Activated naive CD8-positive, alpha-beta T cell (primary cell): ENCODE data around the gene ARHGAP18.
A peak's percentile ranks its signal among the peaks of the same experiment; 100 is the strongest.
"Not testable (repeated sequence)": the region's sequence is repeated elsewhere in the genome, so short reads cannot be mapped to it uniquely, and the experiment has no call there.

Experiments
- H3K27ac Mint-ChIP-seq: one replicate; pipeline ENCODE4 v1.8.0; 2021; ENCODE audit warnings: mixed read lengths
- H3K27me3 Mint-ChIP-seq: one replicate; pipeline ENCODE4 v1.8.0; 2021; ENCODE audit warnings: mixed read lengths
- H3K36me3 Mint-ChIP-seq: one replicate; pipeline ENCODE4 v1.8.0; 2021; ENCODE audit warnings: mixed read lengths
- H3K4me1 Mint-ChIP-seq: one replicate; pipeline ENCODE4 v1.8.0; 2021; ENCODE audit warnings: low read depth, mixed read lengths
- H3K4me3 Mint-ChIP-seq: one replicate; pipeline ENCODE4 v1.8.0; 2021; ENCODE audit warnings: mild to moderate bottlenecking, mixed read lengths
- H3K9me3 Mint-ChIP-seq: one replicate; pipeline ENCODE4 v1.8.0; 2021; ENCODE audit warnings: low read depth, mixed read lengths

The ARHGAP18 gene

GRCh38 chr6:129599467-129599866, 110.5 kb downstream of the ARHGAP18 start:
- Mint-ChIP-seq H3K27ac (no peak overlapping the region), H3K9me3 (no peaks in the 10 kb centered on the region), H3K4me1 (no peaks in the 10 kb centered on the region)

GRCh38 chr6:129598244-129599187, 111.5 kb downstream of the ARHGAP18 start:
- no peaks in the 10 kb centered on the region for H3K4me1 Mint-ChIP-seq
- H3K36me3 Mint-ChIP-seq = no peaks in the 10 kb centered on the region
- no peaks in the 10 kb centered on the region for H3K9me3 Mint-ChIP-seq
- H3K27me3 Mint-ChIP-seq = no peaks in the 10 kb centered on the region
- H3K4me3 Mint-ChIP-seq = no peak overlapping the region
- no peak overlapping the region for H3K27ac Mint-ChIP-seq

More at GRCh38 chr6:129599467-129599866, 110.5 kb downstream of the ARHGAP18 start:
- Mint-ChIP-seq H3K4me3 (no peak overlapping the region), H3K27me3 (no peaks in the 10 kb centered on the region), H3K36me3 (no peaks in the 10 kb centered on the region)

GRCh38 chr6:129597023-129597713, 112.8 kb downstream of the ARHGAP18 start:
- H3K27me3 Mint-ChIP-seq = no peaks in the 10 kb centered on the region
- peaks cover 3% of the 10 kb centered on the region for H3K4me1 Mint-ChIP-seq
- no peaks in the 10 kb centered on the region for H3K36me3 Mint-ChIP-seq
- H3K4me3 Mint-ChIP-seq = no peak overlapping the region
- no peak overlapping the region for H3K27ac Mint-ChIP-seq
- no peaks in the 10 kb centered on the region for H3K9me3 Mint-ChIP-seq

GRCh38 chr6:129596522-129596921, 113.5 kb downstream of the ARHGAP18 start:
- Mint-ChIP-seq H3K36me3 (no peaks in the 10 kb centered on the region), H3K4me3 (no peak overlapping the region), H3K9me3 (no peaks in the 10 kb centered on the region), H3K27me3 (no peaks in the 10 kb centered on the region), H3K4me1 (peaks cover 3% of the 10 kb centered on the region), H3K27ac (no peak overlapping the region)

- Mint-ChIP-seq H3K27me3 (no peaks in the 10 kb centered on the region), H3K9me3 (no peaks in the 10 kb centered on the region), H3K4me1 (peaks cover 3% of the 10 kb centered on the region), H3K4me3 (no peak overlapping the region), H3K36me3 (peaks cover 4% of the 10 kb centered on the region), H3K27ac (no peak overlapping the region)
Measured at GRCh38 chr6:129593233-129593564, 116.8 kb downstream of the ARHGAP18 start.

GRCh38 chr6:129592516-129593232, 117.3 kb downstream of the ARHGAP18 start:
- Mint-ChIP-seq H3K36me3 (peaks cover 4% of the 10 kb centered on the region), H3K4me1 (peaks cover 3% of the 10 kb centered on the region)

GRCh38 chr6:129590408-129591022, 119.5 kb downstream of the ARHGAP18 start:
- no peak overlapping the region for H3K4me3 Mint-ChIP-seq
- H3K9me3 Mint-ChIP-seq = no peaks in the 10 kb centered on the region
- H3K27me3 Mint-ChIP-seq = no peaks in the 10 kb centered on the region
- H3K4me1 Mint-ChIP-seq = peaks cover 3% of the 10 kb centered on the region
- H3K27ac Mint-ChIP-seq = no peak overlapping the region
- peaks cover 4% of the 10 kb centered on the region for H3K36me3 Mint-ChIP-seq

More at GRCh38 chr6:129592516-129593232, 117.3 kb downstream of the ARHGAP18 start:
- Mint-ChIP-seq H3K27ac (peak overlapping the region; percentile 22), H3K4me3 (no peak overlapping the region), H3K27me3 (no peaks in the 10 kb centered on the region), H3K9me3 (no peaks in the 10 kb centered on the region)

- no peaks in the 10 kb centered on the region for H3K27me3 Mint-ChIP-seq
- H3K4me1 Mint-ChIP-seq = no peaks in the 10 kb centered on the region
Measured at GRCh38 chr6:129586815-129587214, 123.2 kb downstream of the ARHGAP18 start.

GRCh38 chr6:129583866-129584265, 126.1 kb downstream of the ARHGAP18 start:
- Mint-ChIP-seq H3K27ac (no peak overlapping the region), H3K4me1 (no peaks in the 10 kb centered on the region), H3K9me3 (no peaks in the 10 kb centered on the region), H3K36me3 (no peaks in the 10 kb centered on the region), H3K27me3 (no peaks in the 10 kb centered on the region), H3K4me3 (no peak overlapping the region)

More at GRCh38 chr6:129586815-129587214, 123.2 kb downstream of the ARHGAP18 start:
- Mint-ChIP-seq H3K4me3 (no peak overlapping the region), H3K9me3 (no peaks in the 10 kb centered on the region), H3K27ac (no peak overlapping the region), H3K36me3 (peaks cover 4% of the 10 kb centered on the region)

- no peak overlapping the region for H3K4me3 Mint-ChIP-seq
- no peak overlapping the region for H3K27ac Mint-ChIP-seq
- no peaks in the 10 kb centered on the region for H3K27me3 Mint-ChIP-seq
- no peaks in the 10 kb centered on the region for H3K9me3 Mint-ChIP-seq
- H3K36me3 Mint-ChIP-seq = no peaks in the 10 kb centered on the region
- peaks cover 14% of the 10 kb centered on the region for H3K4me1 Mint-ChIP-seq
Measured at GRCh38 chr6:129578315-129578714, 131.7 kb downstream of the ARHGAP18 start.

GRCh38 chr6:129577691-129578090, 132.3 kb downstream of the ARHGAP18 start:
- H3K4me3 Mint-ChIP-seq = no peak overlapping the region
- no peaks in the 10 kb centered on the region for H3K27me3 Mint-ChIP-seq
- no peaks in the 10 kb centered on the region for H3K36me3 Mint-ChIP-seq
- peaks cover 14% of the 10 kb centered on the region for H3K4me1 Mint-ChIP-seq
- H3K9me3 Mint-ChIP-seq = no peaks in the 10 kb centered on the region
- no peak overlapping the region for H3K27ac Mint-ChIP-seq

- Mint-ChIP-seq H3K27me3 (no peaks in the 10 kb centered on the region), H3K9me3 (no peaks in the 10 kb centered on the region), H3K4me3 (no peak overlapping the region), H3K4me1 (peaks cover 14% of the 10 kb centered on the region), H3K27ac (no peak overlapping the region), H3K36me3 (no peaks in the 10 kb centered on the region)
Measured at GRCh38 chr6:129576456-129576855, 133.5 kb downstream of the ARHGAP18 start.

- peak overlapping the region; percentile 36 for H3K4me3 Mint-ChIP-seq
- H3K36me3 Mint-ChIP-seq = peaks cover 4% of the 10 kb centered on the region
- H3K27me3 Mint-ChIP-seq = no peaks in the 10 kb centered on the region
- no peak overlapping the region for H3K27ac Mint-ChIP-seq
- peaks cover 4% of the 10 kb centered on the region for H3K9me3 Mint-ChIP-seq
- peaks cover 14% of the 10 kb centered on the region for H3K4me1 Mint-ChIP-seq
Measured at GRCh38 chr6:129575378-129576118, 134.4 kb downstream of the ARHGAP18 start.

- H3K9me3 Mint-ChIP-seq, H3K27me3 Mint-ChIP-seq, H3K36me3 Mint-ChIP-seq, H3K27ac Mint-ChIP-seq, H3K4me3 Mint-ChIP-seq: not testable (repeated sequence)
- peaks cover 14% of the 10 kb centered on the region for H3K4me1 Mint-ChIP-seq
Measured at GRCh38 chr6:129574605-129575004, 135.4 kb downstream of the ARHGAP18 start.
